GM23338 (cell line): Measurements from ENCODE around the gene HS6ST3. TPM values are rescaled to one million over a fixed set of nuclear protein-coding genes. Genes with fewer than 3 reads are reported as not detected.

Source experiments
- ATAC-seq: fragments of 200-7000 bp; cut with Tn5 transposase; 3 replicates; pipeline ENCODE4 v1.9.1; 2020
- DNase-seq: peaks from one replicate; pipeline ENCODE4 v3.0.0-alpha.2; 2015; ENCODE audit warnings: low spot score
- H2AFZ ChIP-seq: fragments of 200-600 bp; sonication (generic); 2 replicates; pipeline ENCODE4 v1.8.0; 2016; ENCODE audit warnings: antibody characterized with exemption, mild to moderate bottlenecking, moderate library complexity
- H3F3A ChIP-seq: fragments of 200-600 bp; sonication (generic); replicated peaks from 2 replicates; pipeline ENCODE4 v1.8.0; 2017; ENCODE audit warnings: antibody characterized with exemption, mixed run types, low read depth
- H3K27ac ChIP-seq: fragments of 200-600 bp; sonication (generic); 2 replicates; pipeline ENCODE4 v1.6.1; 2016; ENCODE audit warnings: low read depth
- H3K27me3 ChIP-seq: fragments of 200-600 bp; sonication (generic); 2 replicates; pipeline ENCODE4 v1.8.0; 2016; ENCODE audit warnings: mild to moderate bottlenecking, mixed run types, moderate library complexity; ENCODE audit not compliant: insufficient read depth
- H3K36me3 ChIP-seq: fragments of 200-600 bp; sonication (generic); 2 replicates; pipeline ENCODE4 v1.8.0; 2016; ENCODE audit warnings: mild to moderate bottlenecking; ENCODE audit not compliant: insufficient read depth
- H3K4me1 ChIP-seq: fragments of 200-600 bp; sonication (generic); 2 replicates; pipeline ENCODE4 v1.8.0; 2016; ENCODE audit warnings: mild to moderate bottlenecking, moderate library complexity; ENCODE audit not compliant: insufficient read depth
- H3K4me2 ChIP-seq: fragments of 200-600 bp; sonication (generic); 2 replicates; pipeline ENCODE4 v1.7.1; 2017; ENCODE audit warnings: mixed run types
- H3K4me3 ChIP-seq: fragments of 200-600 bp; sonication (generic); 2 replicates; pipeline ENCODE4 v1.6.1; 2016; ENCODE audit warnings: mixed run types
- H3K79me2 ChIP-seq: fragments of 200-600 bp; sonication (generic); replicated peaks from 2 replicates; pipeline ENCODE4 v1.8.0; 2017; ENCODE audit warnings: mild to moderate bottlenecking; ENCODE audit not compliant: insufficient read depth
- H3K9me2 ChIP-seq: fragments of 200-600 bp; sonication (generic); 2 replicates; pipeline ENCODE4 v1.8.0; 2017; ENCODE audit not compliant: insufficient read depth
- H4K20me1 ChIP-seq: fragments of 200-600 bp; sonication (generic); replicated peaks from 2 replicates; pipeline ENCODE4 v1.8.0; 2017; ENCODE audit warnings: mild to moderate bottlenecking; ENCODE audit not compliant: insufficient read depth
- H3K27ac Mint-ChIP-seq: 2 replicates; pipeline ENCODE4 v1.8.0; 2020; ENCODE audit warnings: inconsistent platforms, mild to moderate bottlenecking, moderate library complexity, mixed read lengths
- H3K27me3 Mint-ChIP-seq: 3 replicates; pipeline ENCODE4 v1.8.0; 2022; ENCODE audit warnings: low read depth, mild to moderate bottlenecking, moderate library complexity, mixed read lengths, inconsistent platforms; ENCODE audit not compliant: insufficient read depth, poor library complexity
- H3K36me3 Mint-ChIP-seq: 3 replicates; pipeline ENCODE4 v1.8.0; 2021; ENCODE audit warnings: low read depth, mild to moderate bottlenecking, inconsistent platforms, moderate library complexity, mixed read lengths
- H3K4me1 Mint-ChIP-seq: 3 replicates; pipeline ENCODE4 v1.8.0; 2020; ENCODE audit warnings: mild to moderate bottlenecking, inconsistent platforms, mixed read lengths
- H3K4me3 Mint-ChIP-seq: 3 replicates; pipeline ENCODE4 v1.8.0; 2021; ENCODE audit warnings: moderate library complexity, mild to moderate bottlenecking, inconsistent platforms, mixed read lengths
- H3K9me3 Mint-ChIP-seq: 3 replicates; pipeline ENCODE4 v1.8.0; 2020; ENCODE audit warnings: moderate library complexity, mild to moderate bottlenecking, inconsistent platforms, mixed read lengths
- CREB1 ChIP-seq: fragments of 250-450 bp; sonication (Bioruptor Pico); IDR thresholded peaks from 2 replicates; pipeline ENCODE4 v1.5.0; 2020; ENCODE audit warnings: low read depth, mild to moderate bottlenecking, moderate library complexity
- CTCF ChIP-seq, 2 experiments: fragments of 200-600 bp in 1 of 2; sonication (generic) in 1 of 2; conservative IDR thresholded peaks; 2 replicates each; pipeline versions ENCODE4 v1.5.1 to v1.6.1; 2016 to 2017; ENCODE audit warnings: antibody characterized with exemption in 2 of 2, low read depth in 2 of 2, mild to moderate bottlenecking in 2 of 2, moderate library complexity in 1 of 2
- ETS1 ChIP-seq: IDR thresholded peaks from 2 replicates; pipeline ENCODE4 v1.6.1; 2016; ENCODE audit warnings: antibody characterized with exemption
- EZH2 ChIP-seq: fragments of 200-600 bp; sonication (generic); IDR thresholded peaks from one replicate; pipeline ENCODE4 v1.8.0; 2017; ENCODE audit warnings: antibody characterized with exemption, mild to moderate bottlenecking, low read depth; ENCODE audit not compliant: unreplicated experiment
- NANOG ChIP-seq: IDR thresholded peaks from 2 replicates; pipeline ENCODE4 v1.6.1; 2016; ENCODE audit warnings: antibody characterized with exemption, borderline replicate concordance
- REST ChIP-seq: IDR thresholded peaks from one replicate; pipeline ENCODE4 v1.6.1; 2018; ENCODE audit warnings: antibody characterized with exemption; ENCODE audit not compliant: unreplicated experiment
- ZNF114 ChIP-seq: fragments of 250-450 bp; sonication (Bioruptor Pico); IDR thresholded peaks from 2 replicates; pipeline ENCODE4 v1.5.0; 2020; ENCODE audit warnings: mild to moderate bottlenecking, moderate library complexity
- ZNF462 ChIP-seq: fragments of 250-450 bp; sonication (Bioruptor Pico); IDR thresholded peaks from 2 replicates; pipeline ENCODE4 v1.5.0; 2020; ENCODE audit warnings: mild to moderate bottlenecking, moderate library complexity
- polyA plus RNA-seq: library from polyadenylated mRNA; unstranded; fragments of >200 nt; fragmentation: Nextera tagmentation; extraction: Ambion mirVana; gene quantifications from 2 replicates; pipeline ENCODE4 v1.2.1, GENCODE V29; 2016
- total RNA-seq: library from RNA; depleted of rRNA; stranded (reverse); fragments of >200 nt; shearing (Covaris generic); gene quantifications from 2 replicates; pipeline ENCODE4 v1.2.3, GENCODE V29; 2014

HS6ST3 gene
- total and polyA plus RNA-seq, 2 experiments from 2014 or later, result 0.52 to 0.80 TPM

GRCh38 chr13:96836733-96837132 is 746.8 kb downstream of the HS6ST3 start (continued):
- no peak for TF ChIP-seq ZNF462 (CRISPR knock-in tag)
- no peak for TF ChIP-seq EZH2

GRCh38 chr13:96837809-96838208 is 747.9 kb downstream of the HS6ST3 start:
- Histone ChIP-seq H4K20me1 (no peaks in the 10 kb centered on the region), H2AFZ (no peak overlapping the region), H3K79me2 (no peaks in the 10 kb centered on the region), H3F3A (no peaks in the 10 kb centered on the region), H3K4me3 (no peak overlapping the region), H3K36me3 (no peaks in the 10 kb centered on the region), H3K4me1 (no peaks in the 10 kb centered on the region), H3K9me2 (no peaks in the 10 kb centered on the region; the same call in 1 of the 2 replicates), H3K27ac (no peak overlapping the region), H3K27me3 (no peaks in the 10 kb centered on the region), H3K4me2 (no peak overlapping the region)
- no peak overlapping the region for H3K27ac Mint-ChIP-seq
- H3K36me3 Mint-ChIP-seq, result no peaks in the 10 kb centered on the region; the same call in 2 of the 3 replicates
- H3K4me1 Mint-ChIP-seq, result peaks cover 5% of the 10 kb centered on the region; the same call in 2 of the 3 replicates
- H3K4me3 Mint-ChIP-seq, result no peak overlapping the region
- ATAC-seq (no peak), DNase-seq (no peak)
- H3K27me3 Mint-ChIP-seq, result peaks cover 2% of the 10 kb centered on the region
- H3K9me3 Mint-ChIP-seq, result no peaks in the 10 kb centered on the region
- no peak for TF ChIP-seq ZNF114
- no peak for TF ChIP-seq CREB1 (CRISPR knock-in tag)
- TF ChIP-seq CTCF (conservative IDR thresholded peaks at IDR 0.05; ENCODE audit: low read depth in 2 of 2), result no peak
- no peak for TF ChIP-seq ETS1
- no peak for TF ChIP-seq REST
- no peak for TF ChIP-seq NANOG
